ENCODE data around the gene PLA2G4A.

DNA sequence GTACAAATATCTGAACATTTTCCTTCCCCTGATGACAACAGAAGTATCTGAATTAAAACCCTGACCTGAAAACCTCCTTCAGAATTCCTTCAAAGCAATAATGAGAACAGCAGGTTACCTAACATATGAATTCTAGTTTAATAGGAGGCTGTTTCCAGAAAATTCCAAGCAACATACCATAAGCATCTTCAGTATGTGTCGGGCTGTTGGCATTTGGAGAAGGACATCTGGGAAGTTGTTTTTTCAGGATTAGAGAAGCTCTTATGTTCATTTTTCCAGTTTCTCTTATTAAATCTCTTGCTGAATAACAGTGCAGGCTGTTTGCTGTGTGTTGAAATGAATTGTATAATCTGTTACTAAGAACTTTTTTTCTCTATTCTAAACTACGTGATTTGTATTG is 101.5 kb downstream of the PLA2G4A start:
- TF ChIP-seq EZH2phosphoT487 (IDR thresholded peaks at IDR 0.05; ENCODE audit: insufficient read depth, low read depth) (no peak), EZH2 (IDR thresholded peaks at IDR 0.05; ENCODE audit: insufficient read depth, poor library complexity, severe bottlenecking) (no peak)
